ENCODE measurements around the gene FBLIM1. TPM values are rescaled to one million over a fixed set of nuclear protein-coding genes. Genes with fewer than 3 reads are reported as not detected.

The FBLIM1 gene
- total and polyA plus RNA-seq, 5 donors from 2014 or later, result 0.06 TPM; not detected in 4

DNA sequence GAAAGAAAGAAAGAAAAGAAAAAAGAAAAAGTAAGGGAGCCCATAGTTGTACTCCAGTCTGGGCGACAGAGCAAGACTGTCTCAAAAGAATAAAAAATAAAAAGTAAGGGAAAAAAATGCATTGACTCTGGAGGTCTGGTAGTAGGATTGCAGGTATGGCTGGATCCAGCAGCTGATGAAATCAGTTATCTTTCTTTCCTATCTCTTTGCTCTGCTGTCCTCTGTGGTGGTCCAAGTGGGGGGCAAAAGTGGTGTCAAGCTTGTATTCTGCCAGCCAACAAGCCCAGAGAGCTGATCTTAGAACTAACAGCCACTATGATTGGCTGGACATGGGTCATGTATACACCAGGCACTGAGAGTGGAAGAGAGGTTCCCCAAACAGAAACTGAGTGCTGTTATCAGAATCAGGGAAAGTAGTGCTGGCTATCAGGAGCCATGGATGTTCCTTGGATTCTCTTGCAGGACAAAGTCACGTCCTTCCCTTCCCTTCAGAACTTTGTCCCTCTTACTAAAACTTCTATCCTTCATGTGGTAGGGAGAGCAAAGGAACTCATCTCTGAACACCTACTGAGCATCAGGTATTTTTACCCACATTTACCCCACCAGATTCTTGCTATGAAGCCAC, 3.5 kb upstream of the FBLIM1 start:
- Mint-ChIP-seq H3K27ac (no peak overlapping the region), H3K36me3 (no peaks in the 10 kb centered on the region), H3K4me1 (peaks cover 0 to 19% (median 8%) of the 10 kb centered on the region in 4 donors), H3K27me3 (peaks cover 43% of the 10 kb centered on the region), H3K4me3 (no peak overlapping the region), H3K9me3 (peaks cover 0 to 2% (median 0%) of the 10 kb centered on the region in 7 donors)
- peaks cover 14% of the 10 kb centered on the region for H3K4me1 ChIP-seq (ENCODE audit: control insufficient read depth, insufficient read depth, low read length, poor library complexity, severe bottlenecking)
- DNase-seq (no peak), ATAC-seq (ENCODE audit: low read depth in 2 of 2) (no peak)
- H3K4me3 ChIP-seq (ENCODE audit: low read depth, low read length), result no peak overlapping the region
- no peaks in the 10 kb centered on the region for H3K9me3 ChIP-seq (ENCODE audit: control insufficient read depth in 2 of 2, low read length in 2 of 2)
- H3K27ac ChIP-seq (ENCODE audit: insufficient read depth, low read length, poor library complexity, severe bottlenecking), result no peak overlapping the region
- peaks cover 5% of the 10 kb centered on the region for H3K27me3 ChIP-seq (ENCODE audit: control insufficient read depth, insufficient read depth, low read length)
- no peaks in the 10 kb centered on the region for H3K36me3 ChIP-seq (ENCODE audit: control insufficient read depth, insufficient read depth, low read length)

DNA sequence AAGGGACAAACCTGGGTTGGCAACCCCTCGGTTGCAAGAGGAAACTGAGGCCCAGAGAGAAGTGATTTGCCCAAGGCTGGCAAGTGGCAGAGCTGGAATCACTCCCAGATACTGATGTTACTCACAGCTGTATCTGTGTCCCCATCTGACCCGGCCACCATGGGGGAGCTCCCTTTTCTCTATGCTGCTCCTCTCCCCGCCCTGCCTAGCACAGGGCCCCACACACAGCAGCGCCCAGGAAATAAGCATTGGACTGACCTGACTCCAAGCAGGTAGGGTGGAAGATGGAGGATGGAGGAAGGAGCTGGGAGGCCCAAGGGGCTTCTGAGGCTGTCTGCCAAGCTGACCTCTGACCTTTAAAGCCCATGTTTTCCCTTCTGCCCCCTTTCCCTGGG, 3.0 kb upstream of the FBLIM1 start:
- peaks cover 46% of the 10 kb centered on the region for H3K27me3 Mint-ChIP-seq
- ATAC-seq (ENCODE audit: low read depth in 2 of 2) (no peak), DNase-seq (no peak)
- Histone ChIP-seq H3K4me1 (ENCODE audit: control insufficient read depth, insufficient read depth, low read length, poor library complexity, severe bottlenecking) (peaks cover 14% of the 10 kb centered on the region), H3K9me3 (ENCODE audit: control insufficient read depth in 2 of 2, low read length in 2 of 2) (no peaks in the 10 kb centered on the region), H3K27ac (ENCODE audit: insufficient read depth, low read length, poor library complexity, severe bottlenecking) (no peak overlapping the region), H3K36me3 (ENCODE audit: control insufficient read depth, insufficient read depth, low read length) (no peaks in the 10 kb centered on the region), H3K27me3 (ENCODE audit: control insufficient read depth, insufficient read depth, low read length) (peaks cover 5% of the 10 kb centered on the region), H3K4me3 (ENCODE audit: low read depth, low read length) (no peak overlapping the region)
- H3K4me3 Mint-ChIP-seq, result no peak overlapping the region
- no peak overlapping the region for H3K27ac Mint-ChIP-seq
- no peaks in the 10 kb centered on the region for H3K36me3 Mint-ChIP-seq
- H3K4me1 Mint-ChIP-seq, result peaks cover 0 to 19% (median 8%) of the 10 kb centered on the region in 4 donors
- H3K9me3 Mint-ChIP-seq, result peaks cover 0 to 2% (median 0%) of the 10 kb centered on the region in 7 donors

- no peak overlapping the region for H3K4me3 ChIP-seq (ENCODE audit: low read depth, low read length)
- peak in 1 of 2 donors; percentile 10 for ATAC-seq (ENCODE audit: low read depth in 2 of 2)
- Mint-ChIP-seq H3K4me1 (peaks cover 0 to 19% (median 8%) of the 10 kb centered on the region in 4 donors), H3K9me3 (peaks cover 0 to 2% (median 0%) of the 10 kb centered on the region in 7 donors), H3K4me3 (peak overlapping the region in 2 of 4 donors; percentile 12 to 24), H3K27me3 (peaks cover 54% of the 10 kb centered on the region), H3K36me3 (no peaks in the 10 kb centered on the region), H3K27ac (no peak overlapping the region)
- no peaks in the 10 kb centered on the region for H3K9me3 ChIP-seq (ENCODE audit: control insufficient read depth in 2 of 2, low read length in 2 of 2)
- H3K27ac ChIP-seq (ENCODE audit: insufficient read depth, low read length, poor library complexity, severe bottlenecking), result no peak overlapping the region
- peaks cover 6% of the 10 kb centered on the region for H3K27me3 ChIP-seq (ENCODE audit: control insufficient read depth, insufficient read depth, low read length)
- no peaks in the 10 kb centered on the region for H3K36me3 ChIP-seq (ENCODE audit: control insufficient read depth, insufficient read depth, low read length)
- H3K4me1 ChIP-seq (ENCODE audit: control insufficient read depth, insufficient read depth, low read length, poor library complexity, severe bottlenecking), result peaks cover 14% of the 10 kb centered on the region
- DNase-seq, result peak in 1 of 3 donors; percentile 18
Measured at GRCh38 chr1:15756143-15757015, 2.2 kb upstream of the FBLIM1 start.

DNA sequence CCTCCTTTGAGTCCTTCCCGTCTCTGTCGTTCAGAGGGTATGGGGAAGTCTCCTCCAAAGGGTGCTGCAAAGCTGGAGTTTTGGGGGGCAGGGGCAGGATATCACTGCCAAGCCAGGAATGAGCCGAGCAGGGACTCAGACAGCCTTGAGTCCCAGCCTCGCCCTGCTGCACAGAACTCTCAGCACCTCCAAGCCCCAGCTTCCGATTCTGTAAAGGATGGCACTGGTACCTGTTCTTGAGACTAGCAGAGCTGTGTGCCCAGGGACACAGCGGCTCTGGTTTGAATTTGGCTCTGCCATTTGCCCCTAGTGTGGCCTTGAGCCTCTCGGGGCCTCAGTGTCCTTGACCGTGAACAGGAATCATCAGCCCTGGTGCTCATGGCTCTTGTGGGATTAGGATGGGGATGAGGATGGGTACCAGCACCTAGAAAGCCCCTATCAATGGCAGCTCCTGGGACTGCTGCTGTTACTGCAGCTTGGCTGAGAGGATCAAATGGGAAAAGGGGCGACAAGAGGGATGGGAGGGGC, 1.5 kb upstream of the FBLIM1 start:
- DNase-seq (no peak), ATAC-seq (ENCODE audit: low read depth in 2 of 2) (no peak)
- H3K27ac Mint-ChIP-seq, result no peak overlapping the region
- H3K27me3 ChIP-seq (ENCODE audit: control insufficient read depth, insufficient read depth, low read length), result peaks cover 6% of the 10 kb centered on the region
- no peaks in the 10 kb centered on the region for H3K36me3 ChIP-seq (ENCODE audit: control insufficient read depth, insufficient read depth, low read length)
- H3K36me3 Mint-ChIP-seq, result no peaks in the 10 kb centered on the region
- peaks cover 14% of the 10 kb centered on the region for H3K4me1 ChIP-seq (ENCODE audit: control insufficient read depth, insufficient read depth, low read length, poor library complexity, severe bottlenecking)
- no peak overlapping the region for H3K27ac ChIP-seq (ENCODE audit: insufficient read depth, low read length, poor library complexity, severe bottlenecking)
- peaks cover 0 to 1% (median 0%) of the 10 kb centered on the region in 7 donors for H3K9me3 Mint-ChIP-seq
- H3K9me3 ChIP-seq (ENCODE audit: control insufficient read depth in 2 of 2, low read length in 2 of 2), result no peaks in the 10 kb centered on the region
- peaks cover 0 to 19% (median 9%) of the 10 kb centered on the region in 4 donors for H3K4me1 Mint-ChIP-seq
- peaks cover 59% of the 10 kb centered on the region for H3K27me3 Mint-ChIP-seq
- H3K4me3 Mint-ChIP-seq, result peak overlapping the region in 2 of 4 donors; percentile 48 to 59
- no peak overlapping the region for H3K4me3 ChIP-seq (ENCODE audit: low read depth, low read length)

DNA sequence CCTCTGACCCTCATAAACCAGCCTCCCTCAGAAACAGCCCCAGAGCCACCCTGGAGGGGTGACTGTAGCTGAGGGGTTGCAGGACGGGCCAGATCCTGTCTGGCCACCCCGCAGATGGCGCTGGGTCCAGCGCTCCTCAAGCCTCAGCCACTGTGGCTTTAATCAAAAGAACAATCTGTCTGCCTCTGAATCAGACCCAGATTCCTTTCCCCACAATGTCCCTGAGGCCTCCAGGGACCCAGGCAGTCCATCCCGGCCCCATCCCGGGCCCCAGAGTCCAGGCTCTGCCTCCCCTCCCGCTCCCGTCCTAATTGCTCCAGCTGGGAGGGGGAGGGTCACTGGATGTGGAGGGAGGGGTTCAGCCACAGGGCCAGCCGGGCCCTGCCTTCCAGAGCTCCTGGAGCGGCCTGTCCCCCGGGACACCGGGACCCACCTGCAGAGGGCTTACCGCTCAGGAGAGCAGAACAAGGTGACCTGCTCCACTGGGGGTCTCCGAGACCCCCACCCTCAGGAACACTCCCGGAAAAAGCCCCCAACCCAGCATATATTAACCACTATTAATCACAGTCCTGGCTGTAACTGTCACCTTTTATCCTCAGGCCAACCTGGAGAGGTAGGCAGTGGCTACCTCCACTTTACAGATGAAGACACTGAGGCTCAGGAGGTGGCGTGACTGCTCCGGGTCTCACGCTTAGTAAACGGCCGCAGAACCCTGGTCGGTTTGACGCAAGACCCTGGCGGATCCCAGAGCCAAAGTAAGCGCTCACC, 836 bp upstream of the FBLIM1 start:
- peaks cover 0 to 1% (median 0%) of the 10 kb centered on the region in 7 donors for H3K9me3 Mint-ChIP-seq
- H3K36me3 ChIP-seq (ENCODE audit: control insufficient read depth, insufficient read depth, low read length), result no peaks in the 10 kb centered on the region
- DNase-seq, result no peak
- no peak for ATAC-seq (ENCODE audit: low read depth in 2 of 2)
- peaks cover 6% of the 10 kb centered on the region for H3K27me3 ChIP-seq (ENCODE audit: control insufficient read depth, insufficient read depth, low read length)
- peaks cover 0 to 19% (median 9%) of the 10 kb centered on the region in 4 donors for H3K4me1 Mint-ChIP-seq
- no peaks in the 10 kb centered on the region for H3K36me3 Mint-ChIP-seq
- peaks cover 14% of the 10 kb centered on the region for H3K4me1 ChIP-seq (ENCODE audit: control insufficient read depth, insufficient read depth, low read length, poor library complexity, severe bottlenecking)
- H3K4me3 ChIP-seq (ENCODE audit: low read depth, low read length), result no peak overlapping the region
- H3K27ac Mint-ChIP-seq, result no peak overlapping the region
- peak overlapping the region in 3 of 4 donors; percentile 58 to 70 (median 70) for H3K4me3 Mint-ChIP-seq
- peaks cover 59% of the 10 kb centered on the region for H3K27me3 Mint-ChIP-seq
- H3K27ac ChIP-seq (ENCODE audit: insufficient read depth, low read length, poor library complexity, severe bottlenecking), result no peak overlapping the region
- no peaks in the 10 kb centered on the region for H3K9me3 ChIP-seq (ENCODE audit: control insufficient read depth in 2 of 2, low read length in 2 of 2)

DNA sequence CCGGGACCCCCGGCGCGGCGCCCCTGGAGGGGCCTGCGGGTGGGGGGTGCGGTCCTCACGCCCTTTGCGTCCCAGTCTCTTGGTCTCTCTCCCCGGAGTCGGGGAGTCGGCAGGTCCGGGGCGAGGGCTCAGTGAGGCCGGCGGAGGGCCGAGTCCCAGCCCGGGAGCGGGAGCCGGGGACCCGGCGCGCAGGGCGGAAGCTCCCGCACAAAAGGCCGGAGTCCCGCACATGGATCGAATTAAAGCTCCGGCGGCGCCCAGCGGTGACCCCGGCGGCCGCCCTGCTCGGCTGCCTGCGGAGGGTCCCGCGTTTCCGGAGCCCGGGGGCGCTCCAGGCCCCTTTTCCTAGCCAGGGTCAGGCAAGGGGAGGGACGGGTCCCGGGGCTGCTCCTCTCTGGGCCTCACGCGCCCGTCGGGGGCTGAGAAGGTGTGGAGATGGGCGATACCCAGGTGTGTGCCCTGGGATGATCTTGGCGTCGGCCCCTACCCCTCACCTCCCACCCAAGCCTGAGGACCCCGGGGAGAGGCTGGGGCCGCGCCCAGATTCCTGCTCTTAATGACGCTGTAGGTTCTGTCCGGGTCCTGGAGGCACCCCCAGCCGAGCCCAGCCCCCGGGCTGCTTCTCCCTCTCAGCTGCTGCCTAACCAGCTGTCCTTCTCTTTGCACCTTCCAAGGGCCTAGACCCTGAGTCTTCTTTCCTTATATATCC, 512 bp downstream of the FBLIM1 start:
- H3K9me3 ChIP-seq (ENCODE audit: control insufficient read depth in 2 of 2, low read length in 2 of 2), result no peaks in the 10 kb centered on the region
- no peak for ATAC-seq (ENCODE audit: low read depth in 2 of 2)
- no peak overlapping the region for H3K4me3 ChIP-seq (ENCODE audit: low read depth, low read length)
- DNase-seq, result no peak
- H3K27me3 ChIP-seq (ENCODE audit: control insufficient read depth, insufficient read depth, low read length), result peaks cover 6% of the 10 kb centered on the region
- Mint-ChIP-seq H3K4me3 (peak overlapping the region in 1 of 4 donors; percentile 61), H3K36me3 (no peaks in the 10 kb centered on the region), H3K4me1 (peaks cover 0 to 19% (median 10%) of the 10 kb centered on the region in 4 donors), H3K27me3 (peaks cover 60% of the 10 kb centered on the region), H3K27ac (no peak overlapping the region), H3K9me3 (peaks cover 0 to 1% (median 0%) of the 10 kb centered on the region in 7 donors)
- no peak overlapping the region for H3K27ac ChIP-seq (ENCODE audit: insufficient read depth, low read length, poor library complexity, severe bottlenecking)
- H3K4me1 ChIP-seq (ENCODE audit: control insufficient read depth, insufficient read depth, low read length, poor library complexity, severe bottlenecking), result peaks cover 14% of the 10 kb centered on the region
- no peaks in the 10 kb centered on the region for H3K36me3 ChIP-seq (ENCODE audit: control insufficient read depth, insufficient read depth, low read length)
